PC-9 (cell line): ENCODE measurements around the gene EEA1. TPM values are rescaled to one million over a fixed set of nuclear protein-coding genes. Genes with fewer than 3 reads are reported as not detected.

ENCODE experiments used
- BruUV-seq: library from RNA; stranded (reverse); fragments of 400-500 nt; replicated peaks from 2 replicates; lab custom pipeline; 2021; lab: Mats Ljungman, UMichigan
- CTCF ChIA-PET: fragments of 300-600 bp; sonication (Branson Sonifier 250); formaldehyde crosslinking; loops from one replicate; lab custom pipeline; 2022; ENCODE audit warnings: antibody characterized with exemption; lab: Charles Lee
- POLR2A ChIA-PET: fragments of 300-600 bp; sonication (Branson Sonifier 250); formaldehyde crosslinking; loops from one replicate; lab custom pipeline; 2022; ENCODE audit warnings: antibody characterized with exemption; ENCODE audit not compliant: unreplicated experiment; lab: Charles Lee
- DNase-seq, 2 experiments: peaks; one replicate each; pipeline versions ENCODE4 v3.0.0 to v3.0.0-alpha.2; 2015 to 2022; ENCODE audit warnings: mixed read lengths in 1 of 2
- H2AFZ ChIP-seq: fragments of 200-600 bp; sonication (generic); 2 replicates; pipeline ENCODE4 v1.8.1; 2017; ENCODE audit warnings: antibody characterized with exemption
- H3F3A ChIP-seq: fragments of 200-600 bp; sonication (generic); 2 replicates; pipeline ENCODE4 v1.8.1; 2017; ENCODE audit warnings: antibody characterized with exemption, mild to moderate bottlenecking, low read depth; ENCODE audit not compliant: insufficient read depth
- H3K27ac ChIP-seq: fragments of 200-600 bp; sonication (generic); 2 replicates; pipeline ENCODE4 v1.6.1; 2016; ENCODE audit warnings: mixed run types
- H3K27me3 ChIP-seq: fragments of 200-600 bp; sonication (generic); 2 replicates; pipeline ENCODE4 v1.6.1; 2016; ENCODE audit warnings: low read depth, mixed run types; ENCODE audit not compliant: insufficient read depth
- H3K36me3 ChIP-seq: fragments of 200-600 bp; sonication (generic); 2 replicates; pipeline ENCODE4 v1.6.1; 2016; ENCODE audit warnings: low read depth, mixed run types
- H3K4me1 ChIP-seq: fragments of 200-600 bp; sonication (generic); replicated peaks from 2 replicates; pipeline ENCODE4 v1.6.1; 2016; ENCODE audit warnings: mixed run types; ENCODE audit not compliant: insufficient read depth
- H3K4me2 ChIP-seq: fragments of 200-600 bp; sonication (generic); 2 replicates; pipeline ENCODE4 v1.6.1; 2017; ENCODE audit warnings: mixed run types
- H3K4me3 ChIP-seq: fragments of 200-600 bp; sonication (generic); 2 replicates; pipeline ENCODE4 v1.6.1; 2016; ENCODE audit warnings: mixed run types
- H3K79me2 ChIP-seq: fragments of 200-600 bp; sonication (generic); 2 replicates; pipeline ENCODE4 v1.6.1; 2017; ENCODE audit warnings: low read depth, mixed run types
- H3K9me2 ChIP-seq: fragments of 200-600 bp; sonication (generic); 2 replicates; pipeline ENCODE4 v1.8.1; 2017; ENCODE audit warnings: mild to moderate bottlenecking; ENCODE audit not compliant: insufficient read depth
- H3K9me3 ChIP-seq: fragments of 200-600 bp; sonication (generic); 2 replicates; pipeline ENCODE4 v1.8.1; 2016; ENCODE audit warnings: low read depth; ENCODE audit not compliant: insufficient read depth
- H4K20me1 ChIP-seq: fragments of 200-600 bp; sonication (generic); 2 replicates; pipeline ENCODE4 v1.8.1; 2017; ENCODE audit not compliant: insufficient read depth
- CTCF ChIP-seq: fragments of 200-600 bp; sonication (generic); conservative IDR thresholded peaks from 2 replicates; pipeline ENCODE4 v1.6.1; 2017; ENCODE audit warnings: mixed run types, antibody characterized with exemption, mild to moderate bottlenecking, moderate library complexity
- EZH2 ChIP-seq: fragments of 200-600 bp; sonication (generic); IDR thresholded peaks from 2 replicates; pipeline ENCODE4 v1.8.0; 2017; ENCODE audit warnings: antibody characterized with exemption, low read depth
- intact Hi-C: fragments of 100-400 bp; cut with micrococcal nuclease; formaldehyde crosslinking; loops from one replicate; pipeline ENCODE4 v1.10.0; 2022; ENCODE audit not compliant: unreplicated experiment
- total RNA-seq: library from RNA; stranded (reverse); gene quantifications from 2 replicates; pipeline ENCODE4 v1.2.3, GENCODE V29; 2021

The EEA1 gene
- total RNA-seq, 1 experiment from 2014 or later = 15.7 TPM

GRCh38 chr12:92779902-92780301 is 149.2 kb downstream of the EEA1 start:
- Histone ChIP-seq H2AFZ (no peak overlapping the region), H3K9me2 (no peaks in the 10 kb centered on the region), H3K27ac (no peak overlapping the region), H3K9me3 (no peaks in the 10 kb centered on the region), H3F3A (peaks cover 3% of the 10 kb centered on the region; the same call in 1 of the 2 replicates), H3K36me3 (peaks cover 14% of the 10 kb centered on the region), H3K4me3 (no peak overlapping the region), H3K27me3 (no peaks in the 10 kb centered on the region), H4K20me1 (no peaks in the 10 kb centered on the region), H3K4me2 (no peak overlapping the region), H3K4me1 (no peaks in the 10 kb centered on the region), H3K79me2 (no peaks in the 10 kb centered on the region)
- intact Hi-C loops = no loop called here
- ChIA-PET POLR2A (no interaction called here), CTCF (no interaction called here)
- BruUV-seq = no TSS peak
- DNase-seq = no peak
- TF ChIP-seq EZH2 = no peak
- no peak for TF ChIP-seq CTCF

GRCh38 chr12:92778525-92778924 is 150.6 kb downstream of the EEA1 start:
- Histone ChIP-seq H3K27me3 (no peaks in the 10 kb centered on the region), H3K4me1 (no peaks in the 10 kb centered on the region), H3F3A (peaks cover 3% of the 10 kb centered on the region; the same call in 1 of the 2 replicates), H3K36me3 (peaks cover 14% of the 10 kb centered on the region), H3K27ac (no peak overlapping the region), H3K4me2 (no peak overlapping the region), H2AFZ (no peak overlapping the region), H3K9me3 (no peaks in the 10 kb centered on the region), H3K79me2 (no peaks in the 10 kb centered on the region), H3K9me2 (no peaks in the 10 kb centered on the region), H3K4me3 (no peak overlapping the region), H4K20me1 (no peaks in the 10 kb centered on the region)
- no peak for DNase-seq
- POLR2A ChIA-PET = no interaction called here
- TF ChIP-seq CTCF = no peak
- no peak for TF ChIP-seq EZH2
- CTCF ChIA-PET = no interaction called here
- no TSS peak for BruUV-seq
- intact Hi-C loops = no loop called here

DNA sequence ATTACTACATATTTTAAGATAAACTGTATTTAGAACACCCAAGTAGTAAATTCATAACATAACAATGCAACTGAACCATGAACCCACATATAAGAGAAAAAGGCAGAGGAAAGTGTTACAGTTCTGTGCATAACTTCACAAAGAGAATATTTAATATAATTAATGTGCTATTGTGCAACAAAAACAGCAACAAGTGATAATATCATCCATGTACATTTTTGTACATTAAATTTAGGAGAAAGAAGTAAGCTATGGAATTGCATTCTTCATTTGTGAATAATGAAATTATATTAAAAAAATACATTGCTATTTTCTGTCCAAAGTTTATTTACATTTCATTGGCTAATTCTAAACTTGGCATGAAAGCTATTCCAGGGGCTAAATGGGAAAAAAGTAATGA is 153.7 kb downstream of the EEA1 start:
- peaks cover 14% of the 10 kb centered on the region for H3K36me3 ChIP-seq

More for the DNA sequence above, 153.7 kb downstream of the EEA1 start:
- Histone ChIP-seq H3K4me2 (no peak overlapping the region), H2AFZ (no peak overlapping the region), H3K9me2 (no peaks in the 10 kb centered on the region), H3K4me1 (no peaks in the 10 kb centered on the region), H3K4me3 (no peak overlapping the region), H4K20me1 (no peaks in the 10 kb centered on the region), H3F3A (peaks cover 3% of the 10 kb centered on the region; the same call in 1 of the 2 replicates), H3K27me3 (no peaks in the 10 kb centered on the region), H3K9me3 (no peaks in the 10 kb centered on the region), H3K79me2 (no peaks in the 10 kb centered on the region), H3K27ac (no peak overlapping the region)
- no TSS peak for BruUV-seq
- intact Hi-C loops = no loop called here
- CTCF ChIA-PET = no interaction called here
- no peak for DNase-seq
- TF ChIP-seq EZH2 = no peak
- TF ChIP-seq CTCF = no peak
- POLR2A ChIA-PET = no interaction called here
